Kidney epithelial cell (primary cell): ENCODE measurements around the gene HEATR9. TPM values are rescaled to one million over a fixed set of nuclear protein-coding genes. Genes with fewer than 3 reads are reported as not detected.

Source experiments
- DNase-seq: peaks from one replicate; pipeline ENCODE4 v3.0.0-alpha.2; 2010; ENCODE audit warnings: low read depth
- H3K27me3 ChIP-seq: 2 replicates; pipeline ENCODE4 v1.6.0; 2011; ENCODE audit warnings: low read length; ENCODE audit not compliant: control insufficient read depth, insufficient read depth
- H3K36me3 ChIP-seq: 2 replicates; pipeline ENCODE4 v1.5.1; 2011; ENCODE audit warnings: low read length; ENCODE audit not compliant: control insufficient read depth, insufficient read depth
- H3K4me3 ChIP-seq: 2 replicates; pipeline ENCODE4 v1.5.1; 2011; ENCODE audit warnings: low read depth, mild to moderate bottlenecking, control low read depth, low read length
- total RNA-seq: library from RNA; depleted of rRNA; stranded (reverse); fragments of >200 nt; gene quantifications from 2 replicates; pipeline ENCODE4 v1.2.3, GENCODE V29; 2015
- TF ChIP-seq, protein P1 (sequence below): IDR thresholded peaks from 2 replicates; pipeline ENCODE4 v1.5.1; 2011; ENCODE audit warnings: mild to moderate bottlenecking, moderate library complexity, low read length, control low read depth, inconsistent platforms; ENCODE audit not compliant: insufficient read depth, poor library complexity, severe bottlenecking

Gene HEATR9
- total RNA-seq, 1 donor from 2014 or later: not detected

DNA sequence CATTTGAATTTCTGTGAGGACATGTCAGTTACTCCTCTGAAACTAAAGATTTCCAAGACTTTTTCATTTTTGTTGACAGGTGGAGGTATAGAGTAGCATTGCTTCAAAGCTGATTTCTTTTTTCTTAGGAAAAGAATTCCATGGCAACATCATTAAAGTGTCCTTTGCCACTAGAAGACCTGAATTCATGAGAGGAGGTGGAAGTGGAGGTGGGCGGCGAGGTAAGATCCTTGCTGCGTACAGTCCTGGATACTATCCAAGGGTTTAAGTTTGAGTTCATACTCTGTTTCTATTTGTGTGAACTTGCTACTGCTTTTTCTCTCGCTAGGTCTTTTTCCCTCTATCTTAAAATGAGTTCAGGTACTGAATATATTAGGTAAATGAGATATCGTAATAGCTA is 26.5 kb downstream of the HEATR9 start:
- no peak for DNase-seq
- TF ChIP-seq, protein P1, sequence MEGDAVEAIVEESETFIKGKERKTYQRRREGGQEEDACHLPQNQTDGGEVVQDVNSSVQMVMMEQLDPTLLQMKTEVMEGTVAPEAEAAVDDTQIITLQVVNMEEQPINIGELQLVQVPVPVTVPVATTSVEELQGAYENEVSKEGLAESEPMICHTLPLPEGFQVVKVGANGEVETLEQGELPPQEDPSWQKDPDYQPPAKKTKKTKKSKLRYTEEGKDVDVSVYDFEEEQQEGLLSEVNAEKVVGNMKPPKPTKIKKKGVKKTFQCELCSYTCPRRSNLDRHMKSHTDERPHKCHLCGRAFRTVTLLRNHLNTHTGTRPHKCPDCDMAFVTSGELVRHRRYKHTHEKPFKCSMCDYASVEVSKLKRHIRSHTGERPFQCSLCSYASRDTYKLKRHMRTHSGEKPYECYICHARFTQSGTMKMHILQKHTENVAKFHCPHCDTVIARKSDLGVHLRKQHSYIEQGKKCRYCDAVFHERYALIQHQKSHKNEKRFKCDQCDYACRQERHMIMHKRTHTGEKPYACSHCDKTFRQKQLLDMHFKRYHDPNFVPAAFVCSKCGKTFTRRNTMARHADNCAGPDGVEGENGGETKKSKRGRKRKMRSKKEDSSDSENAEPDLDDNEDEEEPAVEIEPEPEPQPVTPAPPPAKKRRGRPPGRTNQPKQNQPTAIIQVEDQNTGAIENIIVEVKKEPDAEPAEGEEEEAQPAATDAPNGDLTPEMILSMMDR: no peak
- Histone ChIP-seq H3K36me3 (no peaks in the 10 kb centered on the region), H3K4me3 (no peak overlapping the region), H3K27me3 (no peaks in the 10 kb centered on the region)

DNA sequence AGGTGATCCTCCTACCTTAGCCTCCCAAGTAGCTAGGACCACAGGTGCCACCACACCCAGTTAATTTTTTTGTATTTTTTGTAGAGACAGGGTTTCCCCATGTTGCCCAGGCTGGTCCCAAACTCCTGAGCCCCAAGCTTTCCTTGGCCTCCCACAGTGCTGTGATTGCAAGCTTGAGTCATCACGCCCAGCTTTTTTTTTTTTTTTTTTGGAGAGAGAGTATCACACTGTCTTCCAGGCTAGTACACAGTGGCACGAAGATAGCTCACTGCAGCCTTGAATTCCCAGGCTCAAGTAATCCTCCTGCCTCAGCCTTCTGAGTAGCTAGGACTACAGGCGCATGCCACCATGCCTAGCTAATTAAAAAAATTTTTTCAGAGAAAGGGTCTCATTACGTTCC is 27.2 kb downstream of the HEATR9 start:
- no peak overlapping the region for H3K4me3 ChIP-seq
- H3K36me3 ChIP-seq: no peaks in the 10 kb centered on the region
- H3K27me3 ChIP-seq: no peaks in the 10 kb centered on the region
- TF ChIP-seq, protein P1: no peak
- DNase-seq: no peak

- Histone ChIP-seq H3K36me3 (no peaks in the 10 kb centered on the region), H3K27me3 (no peaks in the 10 kb centered on the region), H3K4me3 (no peak overlapping the region)
- TF ChIP-seq, protein P1: no peak
- DNase-seq: no peak
These were observed 27.6 kb downstream of the HEATR9 start for GRCh38 chr17:35841101-35841500.

DNA sequence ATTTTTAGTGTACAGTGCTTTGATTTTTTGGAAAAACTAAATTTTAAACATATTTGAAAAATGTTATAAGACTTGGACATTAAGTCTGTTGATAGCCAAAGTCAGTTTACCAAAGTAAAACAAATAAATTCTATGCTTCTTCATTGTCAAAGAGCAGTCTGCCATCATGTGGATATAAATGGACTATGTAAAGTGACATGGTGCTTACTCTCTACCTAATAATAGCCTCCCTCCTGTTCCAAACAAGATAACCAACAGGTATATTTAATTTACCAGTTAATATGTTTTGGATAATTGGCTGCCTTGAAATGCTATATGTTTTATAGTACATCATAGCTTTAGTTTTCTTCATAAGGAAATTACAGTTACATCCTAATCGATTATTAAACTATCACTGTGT is 43.5 kb downstream of the HEATR9 start:
- Histone ChIP-seq H3K36me3 (no peaks in the 10 kb centered on the region), H3K27me3 (no peaks in the 10 kb centered on the region), H3K4me3 (no peak overlapping the region)
- DNase-seq: no peak
- TF ChIP-seq, protein P1: no peak

DNA sequence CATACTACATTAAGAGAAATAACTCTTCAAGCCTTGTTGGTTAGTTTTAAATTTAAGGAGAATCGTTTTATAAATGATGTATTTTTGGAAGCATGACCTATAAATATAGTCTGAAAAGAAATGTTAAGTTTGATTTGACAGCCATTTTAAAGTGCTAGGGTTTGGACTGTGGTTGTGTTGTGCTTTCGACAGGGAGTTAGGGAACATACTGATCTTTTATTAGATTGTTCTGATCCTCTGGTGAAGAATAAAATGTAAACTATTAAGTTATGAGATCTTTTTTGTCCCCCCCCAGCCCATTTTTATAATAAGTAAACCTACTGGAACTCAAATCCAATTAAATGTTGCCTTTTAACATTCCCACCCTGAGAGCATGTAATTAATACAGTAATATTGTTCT is 47.4 kb downstream of the HEATR9 start:
- H3K4me3 ChIP-seq: no peak overlapping the region
- H3K27me3 ChIP-seq: no peaks in the 10 kb centered on the region
- no peak for DNase-seq
- TF ChIP-seq, protein P1: no peak
- H3K36me3 ChIP-seq: no peaks in the 10 kb centered on the region

DNA sequence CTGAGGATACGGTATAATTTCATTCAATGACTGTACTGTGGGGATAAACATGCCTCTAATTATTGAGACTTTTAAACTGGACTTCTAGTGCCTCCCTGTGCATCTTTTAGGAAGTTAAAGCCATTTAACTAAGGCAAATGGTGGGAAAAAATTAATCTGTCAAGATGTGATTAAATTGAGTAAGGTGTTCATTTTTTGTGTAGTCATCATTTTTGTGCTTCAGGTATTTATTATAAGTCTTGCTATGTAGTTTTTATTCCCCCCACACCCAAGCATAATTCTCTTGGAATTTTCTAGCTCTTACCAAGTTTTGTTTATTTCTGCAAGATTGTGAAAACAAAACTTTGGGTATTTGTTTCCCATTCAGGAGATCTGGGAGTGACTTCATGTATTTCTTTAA is 49.2 kb downstream of the HEATR9 start:
- no peaks in the 10 kb centered on the region for H3K36me3 ChIP-seq
- no peak for DNase-seq
- TF ChIP-seq, protein P1: no peak

More for the DNA sequence above, 49.2 kb downstream of the HEATR9 start:
- Histone ChIP-seq H3K27me3 (no peaks in the 10 kb centered on the region), H3K4me3 (no peak overlapping the region)
